ENCODE data around the gene MTHFS. TPM values are rescaled to one million over a fixed set of nuclear protein-coding genes. Genes with fewer than 3 reads are reported as not detected.

MTHFS gene
- total and polyA plus RNA-seq, 2 experiments from 2014 or later = 17.4 to 38.2 TPM

- no peak overlapping the region for H3K4me3 ChIP-seq
- H3K9ac ChIP-seq = no peak overlapping the region
- in situ Hi-C loops (cut with MboI) = no loop called here
- no peaks in the 10 kb centered on the region for H3F3A ChIP-seq (ENCODE audit: insufficient read depth)
- H3K9me2 ChIP-seq (ENCODE audit: insufficient read depth) = no peaks in the 10 kb centered on the region
- H3K27me3 ChIP-seq (replicated peaks; ENCODE audit: insufficient read depth) = no peaks in the 10 kb centered on the region
- no peaks in the 10 kb centered on the region for H3K4me1 ChIP-seq (ENCODE audit: insufficient read depth)
- no peak for TF ChIP-seq EZH2phosphoT487 (IDR thresholded peaks at IDR 0.05; ENCODE audit: insufficient read depth, low read depth)
- H4K20me1 ChIP-seq (ENCODE audit: insufficient read depth) = no peaks in the 10 kb centered on the region
- 82 to 83% methylated on average over 1 of the region's 1 CpG for WGBS, 2 experiments (ENCODE audit: low coverage in 1 of 2, low lambda C conversion rate in 2 of 2, missing lambda C conversion rate in 2 of 2)
- H3K4me2 ChIP-seq (ENCODE audit: unreplicated experiment) = no peak overlapping the region
- no peaks in the 10 kb centered on the region for H3K9me3 ChIP-seq (ENCODE audit: low read depth)
- no peak for DNase-seq
- no peaks in the 10 kb centered on the region for H3K36me3 ChIP-seq (ENCODE audit: low read depth)
- H3K27ac ChIP-seq = no peak overlapping the region
- no peaks in the 10 kb centered on the region for H3K79me2 ChIP-seq (ENCODE audit: insufficient read depth)
- H2AFZ ChIP-seq = no peak overlapping the region
Observed at GRCh38 chr15:79826800-79827199, 70.0 kb downstream of the MTHFS start.

- Histone ChIP-seq H3K9me2 (ENCODE audit: insufficient read depth) (no peaks in the 10 kb centered on the region), H3K36me3 (ENCODE audit: low read depth) (no peaks in the 10 kb centered on the region), H3K4me3 (no peak overlapping the region), H3K27me3 (replicated peaks; ENCODE audit: insufficient read depth) (no peaks in the 10 kb centered on the region), H3F3A (ENCODE audit: insufficient read depth) (no peaks in the 10 kb centered on the region), H3K9me3 (ENCODE audit: low read depth) (no peaks in the 10 kb centered on the region), H2AFZ (no peak overlapping the region), H3K79me2 (ENCODE audit: insufficient read depth) (no peaks in the 10 kb centered on the region), H3K4me2 (ENCODE audit: unreplicated experiment) (no peak overlapping the region), H3K27ac (no peak overlapping the region), H3K9ac (no peak overlapping the region), H4K20me1 (ENCODE audit: insufficient read depth) (no peaks in the 10 kb centered on the region), H3K4me1 (ENCODE audit: insufficient read depth) (no peaks in the 10 kb centered on the region)
- in situ Hi-C loops (cut with MboI) = no loop called here
- 65 to 67% methylated on average over 9 of the region's 9 CpGs for whole genome bisulfite sequencing, 2 experiments (ENCODE audit: low coverage in 1 of 2, low lambda C conversion rate in 2 of 2, missing lambda C conversion rate in 2 of 2)
- DNase-seq = no peak
- TF ChIP-seq EZH2phosphoT487 (IDR thresholded peaks at IDR 0.05; ENCODE audit: insufficient read depth, low read depth) = no peak
- no peak for TF ChIP-seq EZH2 (IDR thresholded peaks at IDR 0.05; ENCODE audit: insufficient read depth, poor library complexity, severe bottlenecking)
Observed at GRCh38 chr15:79824136-79824701, 72.6 kb downstream of the MTHFS start.

- Histone ChIP-seq H3K4me2 (ENCODE audit: unreplicated experiment) (no peak overlapping the region), H3K9ac (no peak overlapping the region), H3F3A (ENCODE audit: insufficient read depth) (no peaks in the 10 kb centered on the region), H3K4me3 (no peak overlapping the region), H3K4me1 (ENCODE audit: insufficient read depth) (no peaks in the 10 kb centered on the region), H3K9me3 (ENCODE audit: low read depth) (no peaks in the 10 kb centered on the region), H3K27me3 (replicated peaks; ENCODE audit: insufficient read depth) (no peaks in the 10 kb centered on the region), H4K20me1 (ENCODE audit: insufficient read depth) (no peaks in the 10 kb centered on the region), H3K36me3 (ENCODE audit: low read depth) (no peaks in the 10 kb centered on the region), H3K79me2 (ENCODE audit: insufficient read depth) (no peaks in the 10 kb centered on the region), H3K27ac (no peak overlapping the region), H3K9me2 (ENCODE audit: insufficient read depth) (no peaks in the 10 kb centered on the region), H2AFZ (no peak overlapping the region)
- in situ Hi-C loops (cut with MboI) = no loop called here
- TF ChIP-seq EZH2phosphoT487 (IDR thresholded peaks at IDR 0.05; ENCODE audit: insufficient read depth, low read depth) (no peak), EZH2 (IDR thresholded peaks at IDR 0.05; ENCODE audit: insufficient read depth, poor library complexity, severe bottlenecking) (no peak)
- WGBS, 2 experiments (ENCODE audit: low coverage in 1 of 2, low lambda C conversion rate in 2 of 2, missing lambda C conversion rate in 2 of 2) = 72 to 78% methylated on average over 2 of the region's 2 CpGs
- no peak for DNase-seq
Observed at GRCh38 chr15:79820820-79821219, 76.0 kb downstream of the MTHFS start.

- Histone ChIP-seq H3K36me3 (ENCODE audit: low read depth) (no peaks in the 10 kb centered on the region), H3K4me3 (no peak overlapping the region), H2AFZ (no peak overlapping the region), H3K9ac (no peak overlapping the region), H3K27ac (no peak overlapping the region), H3K9me3 (ENCODE audit: low read depth) (no peaks in the 10 kb centered on the region), H3F3A (ENCODE audit: insufficient read depth) (no peaks in the 10 kb centered on the region), H3K4me2 (ENCODE audit: unreplicated experiment) (no peak overlapping the region), H3K9me2 (ENCODE audit: insufficient read depth) (no peaks in the 10 kb centered on the region), H3K79me2 (ENCODE audit: insufficient read depth) (no peaks in the 10 kb centered on the region), H3K27me3 (replicated peaks; ENCODE audit: insufficient read depth) (no peaks in the 10 kb centered on the region), H4K20me1 (ENCODE audit: insufficient read depth) (no peaks in the 10 kb centered on the region), H3K4me1 (ENCODE audit: insufficient read depth) (no peaks in the 10 kb centered on the region)
- DNase-seq = no peak
- in situ Hi-C loops (cut with MboI) = no loop called here
- TF ChIP-seq EZH2phosphoT487 (IDR thresholded peaks at IDR 0.05; ENCODE audit: insufficient read depth, low read depth) (no peak), EZH2 (IDR thresholded peaks at IDR 0.05; ENCODE audit: insufficient read depth, poor library complexity, severe bottlenecking) (no peak)
Observed at GRCh38 chr15:79820176-79820575, 76.6 kb downstream of the MTHFS start.

- H4K20me1 ChIP-seq (ENCODE audit: insufficient read depth) = no peaks in the 10 kb centered on the region
- no peak overlapping the region for H3K27ac ChIP-seq
- H3K9ac ChIP-seq = no peak overlapping the region
- H3K4me3 ChIP-seq = no peak overlapping the region
- H2AFZ ChIP-seq = no peak overlapping the region
- H3K79me2 ChIP-seq (ENCODE audit: insufficient read depth) = no peaks in the 10 kb centered on the region
- DNase-seq = no peak
- H3F3A ChIP-seq (ENCODE audit: insufficient read depth) = no peaks in the 10 kb centered on the region
- H3K36me3 ChIP-seq (ENCODE audit: low read depth) = no peaks in the 10 kb centered on the region
- H3K9me3 ChIP-seq (ENCODE audit: low read depth) = no peaks in the 10 kb centered on the region
- TF ChIP-seq EZH2 (IDR thresholded peaks at IDR 0.05; ENCODE audit: insufficient read depth, poor library complexity, severe bottlenecking) (no peak), EZH2phosphoT487 (IDR thresholded peaks at IDR 0.05; ENCODE audit: insufficient read depth, low read depth) (no peak)
- 93 to 97% methylated on average over 6 of the region's 6 CpGs for WGBS, 2 experiments (ENCODE audit: low coverage in 1 of 2, low lambda C conversion rate in 2 of 2, missing lambda C conversion rate in 2 of 2)
- H3K4me2 ChIP-seq (ENCODE audit: unreplicated experiment) = no peak overlapping the region
- H3K4me1 ChIP-seq (ENCODE audit: insufficient read depth) = peaks cover 15% of the 10 kb centered on the region
- no peaks in the 10 kb centered on the region for H3K27me3 ChIP-seq (replicated peaks; ENCODE audit: insufficient read depth)
- in situ Hi-C loops (cut with MboI) = no loop called here
- no peaks in the 10 kb centered on the region for H3K9me2 ChIP-seq (ENCODE audit: insufficient read depth)
Observed at GRCh38 chr15:79816571-79816970, 80.2 kb downstream of the MTHFS start.
